GM06990 (cell line): ENCODE data around the gene TMEM178B.

Source experiments
- DNase-seq: peaks from one replicate; pipeline ENCODE4 v3.0.0-alpha.2; 2011; ENCODE audit not compliant: insufficient read length; ENCODE audit errors: extremely low read depth
- H3K27me3 ChIP-seq: replicated peaks from 2 replicates; pipeline ENCODE4 v1.6.0; 2011; ENCODE audit warnings: low read length; ENCODE audit not compliant: control insufficient read depth, insufficient read depth
- H3K36me3 ChIP-seq: 2 replicates; pipeline ENCODE4 v1.5.1; 2011; ENCODE audit warnings: low read length; ENCODE audit not compliant: control insufficient read depth, insufficient read depth
- H3K4me3 ChIP-seq: replicated peaks from 2 replicates; pipeline ENCODE4 v1.5.1; 2011; ENCODE audit warnings: low read depth, mild to moderate bottlenecking, control low read depth, low read length
- CTCF ChIP-seq: IDR thresholded peaks from 2 replicates; pipeline ENCODE4 v1.5.1; 2011; ENCODE audit warnings: low read length, control low read depth, mild to moderate bottlenecking, inconsistent platforms; ENCODE audit not compliant: insufficient read depth, poor library complexity, severe bottlenecking

Gene TMEM178B

GRCh38 chr7:141122736-141123135, 48.9 kb downstream of the TMEM178B start:
- no peak for TF ChIP-seq CTCF
- no peaks in the 10 kb centered on the region for H3K36me3 ChIP-seq
- H3K27me3 ChIP-seq: no peaks in the 10 kb centered on the region
- no peak overlapping the region for H3K4me3 ChIP-seq
- DNase-seq: no peak

GRCh38 chr7:141123522-141123921, 49.7 kb downstream of the TMEM178B start:
- no peak for DNase-seq
- H3K4me3 ChIP-seq: no peak overlapping the region

GRCh38 chr7:141126107-141126506, 52.2 kb downstream of the TMEM178B start:
- Histone ChIP-seq H3K4me3 (no peak overlapping the region), H3K36me3 (no peaks in the 10 kb centered on the region), H3K27me3 (no peaks in the 10 kb centered on the region)
- TF ChIP-seq CTCF: no peak
- DNase-seq: no peak

More at GRCh38 chr7:141123522-141123921, 49.7 kb downstream of the TMEM178B start:
- no peaks in the 10 kb centered on the region for H3K36me3 ChIP-seq
- TF ChIP-seq CTCF: no peak
- no peaks in the 10 kb centered on the region for H3K27me3 ChIP-seq

GRCh38 chr7:141128506-141128905, 54.6 kb downstream of the TMEM178B start:
- Histone ChIP-seq H3K4me3 (no peak overlapping the region), H3K27me3 (no peaks in the 10 kb centered on the region), H3K36me3 (no peaks in the 10 kb centered on the region)
- TF ChIP-seq CTCF: no peak
- no peak for DNase-seq

- Histone ChIP-seq H3K36me3 (no peaks in the 10 kb centered on the region), H3K27me3 (no peaks in the 10 kb centered on the region), H3K4me3 (no peak overlapping the region)
- no peak for TF ChIP-seq CTCF
- DNase-seq: no peak
Measured at GRCh38 chr7:141128931-141129330, 55.1 kb downstream of the TMEM178B start.

- TF ChIP-seq CTCF: no peak
- no peak for DNase-seq
Measured at GRCh38 chr7:141132671-141133070, 58.8 kb downstream of the TMEM178B start.

More at GRCh38 chr7:141132671-141133070, 58.8 kb downstream of the TMEM178B start:
- Histone ChIP-seq H3K4me3 (no peak overlapping the region), H3K27me3 (no peaks in the 10 kb centered on the region), H3K36me3 (no peaks in the 10 kb centered on the region)
